Adrenal gland (tissue), 12 donors: ENCODE results near the gene ANKRD23. TPM values are rescaled to one million over a fixed set of nuclear protein-coding genes. Genes with fewer than 3 reads are reported as not detected.

Source experiments
- DNase-seq, 7 donors: peaks; one replicate each; pipeline ENCODE4 v3.0.0-alpha.2; 2019 to 2020
- H3K27ac ChIP-seq, 5 donors: fragments of 200-600 bp; sonication (generic) in 4 of 5; 1 replicate in 3 of 5; 2 replicates in 2 of 5; pipeline versions ENCODE4 v1.5.1 to v1.8.0; 2016 to 2020; ENCODE audit warnings: mild to moderate bottlenecking in 1 of 5
- H3K27me3 ChIP-seq: fragments of 200-600 bp; 2 replicates; pipeline ENCODE4 v1.8.0; 2021
- H3K36me3 ChIP-seq, 2 donors: fragments of 200-600 bp; replicated peaks in 1 of 2; 1 replicate in 1 of 2; 2 replicates in 1 of 2; pipeline versions ENCODE4 v1.5.1 to v1.8.0; 2018 to 2022
- H3K4me1 ChIP-seq, 2 donors: fragments of 200-600 bp; replicated peaks in 1 of 2; 1 replicate in 1 of 2; 2 replicates in 1 of 2; pipeline versions ENCODE4 v1.5.1 to v1.8.0; 2018 to 2021
- H3K4me3 ChIP-seq, 4 donors: fragments of 200-600 bp; sonication (generic) in 3 of 4; one replicate each; pipeline ENCODE4 v1.5.1; 2016 to 2018
- H3K9me3 ChIP-seq, 3 donors: fragments of 200-600 bp; sonication (generic) in 1 of 3; replicated peaks in 1 of 3; 1 replicate in 2 of 3; 2 replicates in 1 of 3; pipeline versions ENCODE4 v1.5.1 to v1.8.0; 2016 to 2021
- CTCF ChIP-seq, 6 experiments: fragments of 450-650 bp in 4 of 6; fragments of 200-600 bp in 2 of 6; sonication (generic) in 1 of 6; IDR thresholded peaks; 1 replicate in 5 of 6; 2 replicates in 1 of 6; pipeline versions ENCODE4 v1.5.1 to v1.8.0; 2016 to 2021; ENCODE audit warnings: antibody characterized with exemption in 6 of 6, mild to moderate bottlenecking in 2 of 6, moderate library complexity in 1 of 6
- POLR2A ChIP-seq, 2 donors: fragments of 450-650 bp; IDR thresholded peaks; one replicate each; pipeline ENCODE4 v1.6.1; 2017; ENCODE audit warnings: antibody characterized with exemption in 2 of 2, mild to moderate bottlenecking in 2 of 2, moderate library complexity in 1 of 2
- WGBS, 4 donors: extraction: QIAGEN DNeasy Blood & Tissue Kit in 2 of 4; methylation state at CpG; one replicate each; pipeline versions ENCODE4 v1.1.5 to v1.1.7; 2013 to 2017; 5-methylcytosine and 5-hydroxymethylcytosine counted together
- intact Hi-C, 2 donors: fragments of 100-400 bp; cut with DNase I; formaldehyde crosslinking; loops; one replicate each; pipeline versions ENCODE4 v1.14.1 to v1.15.0; 2022 to 2023
- polyA plus RNA-seq, 3 donors: library from polyadenylated mRNA; stranded (reverse); fragments of 200-250 nt in 2 of 3; fragments of 350-450 nt in 1 of 3; fragmentation: Illumina TruSeq in 1 of 3; extraction: RNeasy Lipid Tissue Mini Kit (QIAGEN cat#74804) in 1 of 3; gene quantifications; one replicate each; pipeline ENCODE4 v1.2.3, GENCODE V29; 2013 to 2014
- total RNA-seq, 9 donors: library from RNA; depleted of rRNA in 4 of 9; stranded (reverse); fragments of >200 nt in 4 of 9; fragments of 120-200 nt in 1 of 9; fragmentation: NEBNext Ultra II Directional in 1 of 9; extraction: Animal tissue kit (Norgen Biotek cat#: 25700) in 1 of 9; gene quantifications; one replicate each; pipeline versions ENCODE4 v1.1.0 to v1.2.4, GENCODE V29; 2013 to 2023
- donor health status: healthy with polysubstance abuse.
- donor health status: Bipolar disorder and iron deficiency.
- donor health status: DM: yes; HTN: yes; CAD: no.
- donor health status: DM: no; HTN: no; CAD: no.
- donor health status: DM: no; HTN: no; CAD: no.
- donor health status: DM: yes; HTN: yes; CAD: no.

ANKRD23 gene
- total and polyA plus RNA-seq, 12 donors, result 1.1 to 10.6 (median 3.8) TPM

DNA sequence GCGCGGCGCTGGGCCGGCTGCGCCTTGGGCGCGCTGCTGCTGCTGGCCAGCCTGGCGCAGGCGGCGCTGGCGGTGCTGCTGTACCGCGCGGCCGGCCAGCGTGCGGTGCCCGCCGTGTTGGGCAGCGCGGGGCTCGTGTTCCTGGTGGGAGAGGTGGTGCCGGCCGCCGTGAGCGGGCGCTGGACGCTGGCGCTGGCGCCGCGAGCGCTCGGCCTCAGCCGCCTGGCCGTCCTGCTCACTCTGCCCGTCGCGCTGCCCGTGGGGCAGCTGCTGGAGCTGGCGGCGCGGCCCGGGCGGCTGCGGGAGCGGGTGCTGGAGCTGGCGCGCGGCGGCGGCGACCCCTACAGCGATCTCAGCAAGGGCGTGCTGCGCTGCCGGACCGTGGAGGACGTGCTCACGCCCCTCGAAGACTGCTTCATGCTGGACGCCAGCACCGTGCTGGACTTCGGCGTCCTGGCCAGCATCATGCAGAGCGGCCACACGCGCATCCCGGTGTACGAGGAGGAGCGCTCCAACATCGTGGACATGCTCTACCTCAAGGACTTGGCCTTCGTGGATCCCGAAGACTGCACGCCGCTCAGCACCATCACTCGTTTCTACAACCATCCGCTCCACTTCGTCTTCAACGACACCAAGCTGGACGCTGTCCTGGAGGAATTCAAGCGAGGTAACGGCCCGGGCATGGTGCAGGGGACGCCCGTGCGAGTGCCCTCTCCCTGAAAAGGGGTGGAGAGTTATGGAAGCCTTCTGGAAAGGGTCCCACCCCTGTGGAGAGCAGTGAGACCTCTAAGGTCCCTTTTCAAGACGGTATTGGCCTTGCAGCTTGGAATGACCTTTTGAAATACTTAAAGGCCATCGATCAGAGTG, 26.8 kb downstream of the ANKRD23 start:
- Histone ChIP-seq H3K9me3 (no peaks in the 10 kb centered on the region), H3K27ac (peak overlapping the region in 2 of 5 donors; percentile 38 to 98), H3K27me3 (no peaks in the 10 kb centered on the region), H3K4me3 (peak overlapping the region in 2 of 4 donors; percentile 7 to 69), H3K36me3 (no peaks in the 10 kb centered on the region), H3K4me1 (peaks cover 22 to 50% of the 10 kb centered on the region in 2 donors)
- intact Hi-C loops, result loop anchor here in 1 of 2 donors (10.0 kb wide), 1 partner anchor 48 kb away; no protein-coding TSS in a partner anchor
- TF ChIP-seq CTCF (IDR thresholded peaks at IDR 0.05) (peak in 1 of 6 experiments; percentile 12), POLR2A (IDR thresholded peaks at IDR 0.05) (no peak)
- WGBS, 4 donors, result 2 to 13% (median 3%) methylated on average over 2 to 89 of the region's 89 CpGs
- DNase-seq, result peak in 2 of 7 donors; percentile 27 to 41

GRCh38 chr2:96816127-96816835, 27.5 kb downstream of the ANKRD23 start, which contains the start of gene CNNM3:
Gene CNNM3 (plus strand): TSS chr2:96816268. CDS start chr2:96816278, 10 bp downstream.
- Histone ChIP-seq H3K27ac (peak within 1 kb of the TSS in 4 of 5 donors; percentile 74 to 98 (median 90)), H3K4me3 (peak within 1 kb of the TSS; percentile 27 to 69 (median 58)), H3K27me3 (no peaks in the 10 kb centered on the region), H3K36me3 (no peaks in the 10 kb centered on the region), H3K9me3 (no peaks in the 10 kb centered on the region), H3K4me1 (peaks cover 22 to 50% of the 10 kb centered on the region in 2 donors)
- DNase-seq, result peak; percentile 96 to 98 (median 96)
- WGBS, 4 donors, result 0 to 1% (median 1%) methylated on average over 16 to 103 of the region's 103 CpGs; no CpG with 5 or more reads in 1 of the 4 donors
- intact Hi-C loops, result loop anchor here in 1 of 2 donors (10.0 kb wide), 1 partner anchor 49 kb away; no protein-coding TSS in a partner anchor
- TF ChIP-seq CTCF (IDR thresholded peaks at IDR 0.05) (peak; percentile 16 to 70 (median 58)), POLR2A (IDR thresholded peaks at IDR 0.05) (peak; percentile 56 to 88)

GRCh38 chr2:96815326-96816126, 28.3 kb downstream of the ANKRD23 start:
- no peaks in the 10 kb centered on the region for H3K9me3 ChIP-seq
- H3K36me3 ChIP-seq, result no peaks in the 10 kb centered on the region
- H3K27me3 ChIP-seq, result no peaks in the 10 kb centered on the region
- peak in 1 of 7 donors; percentile 35 for DNase-seq
- H3K4me3 ChIP-seq, result peak overlapping the region; percentile 27 to 69 (median 58)
- no peak for TF ChIP-seq POLR2A (IDR thresholded peaks at IDR 0.05)
- TF ChIP-seq CTCF (IDR thresholded peaks at IDR 0.05), result no peak
- intact Hi-C loops, result loop anchor here in 1 of 2 donors (10.0 kb wide), 1 partner anchor 49 kb away; no protein-coding TSS in a partner anchor
- H3K27ac ChIP-seq, result peak overlapping the region in 4 of 5 donors; percentile 74 to 98 (median 90)
- H3K4me1 ChIP-seq, result peaks cover 22 to 43% of the 10 kb centered on the region in 2 donors
- 1 to 3% (median 2%) methylated on average over 22 to 60 of the region's 60 CpGs for WGBS, 4 donors
